Stimulated activated CD8-positive, alpha-beta memory T cell treated with anti-CD3 and anti-CD28 coated beads, Interleukin-12 subunit alpha, Interleukin-12 subunit beta, amount 100 ng/mL, for 4 hours (primary cell): ENCODE data around the gene C21orf91.
A peak's percentile ranks its signal among the peaks of the same experiment; 100 is the strongest.

Experiments used
- DNase-seq: peaks from one replicate; pipeline ENCODE4 v3.0.0-alpha.2; 2020; ENCODE audit warnings: low read depth

The C21orf91 gene

DNA sequence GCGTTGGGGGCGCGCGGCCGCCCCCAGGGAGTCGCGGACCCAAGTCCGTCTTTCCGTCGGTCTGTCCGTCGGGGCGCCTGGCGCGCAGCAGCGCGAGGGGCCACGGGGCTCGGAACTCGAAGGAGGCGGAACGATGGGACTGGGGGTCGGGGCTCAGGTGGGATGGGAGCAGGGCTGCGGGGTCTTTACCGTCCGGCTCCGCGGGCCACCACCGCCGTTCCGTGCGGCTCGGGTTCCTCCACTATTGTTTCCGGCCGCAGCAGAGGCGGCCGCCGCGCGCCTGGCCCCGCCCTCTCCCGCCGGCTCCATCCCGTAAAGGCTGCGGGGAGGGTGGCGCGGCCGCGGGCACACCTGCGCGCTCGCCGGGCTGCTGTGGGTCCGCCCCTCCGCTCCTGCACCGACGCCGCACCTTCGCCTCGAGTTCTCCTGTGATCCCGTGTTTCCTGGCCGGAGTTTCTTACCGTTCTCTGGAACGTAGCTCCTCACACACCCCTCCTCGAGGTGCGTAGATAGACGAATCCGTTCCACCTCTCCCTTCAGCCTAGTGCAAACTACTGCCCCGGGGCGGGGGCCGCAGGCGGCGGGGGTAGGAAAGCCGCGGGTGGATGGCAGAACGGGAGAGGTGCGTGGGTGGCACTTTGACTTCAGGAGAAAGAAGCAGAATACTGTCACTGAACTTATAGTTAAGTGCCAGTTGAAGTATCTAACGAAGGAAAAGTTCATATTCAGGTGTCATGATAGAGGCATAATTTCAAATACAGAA is at the start of gene C21orf91:
Gene C21orf91, minus strand, starts transcription at position 243 of the 763 bp plus-strand sequence. CDS start 1,038 bp downstream, outside the sequence.
- DNase-seq: peak; percentile 82

DNA sequence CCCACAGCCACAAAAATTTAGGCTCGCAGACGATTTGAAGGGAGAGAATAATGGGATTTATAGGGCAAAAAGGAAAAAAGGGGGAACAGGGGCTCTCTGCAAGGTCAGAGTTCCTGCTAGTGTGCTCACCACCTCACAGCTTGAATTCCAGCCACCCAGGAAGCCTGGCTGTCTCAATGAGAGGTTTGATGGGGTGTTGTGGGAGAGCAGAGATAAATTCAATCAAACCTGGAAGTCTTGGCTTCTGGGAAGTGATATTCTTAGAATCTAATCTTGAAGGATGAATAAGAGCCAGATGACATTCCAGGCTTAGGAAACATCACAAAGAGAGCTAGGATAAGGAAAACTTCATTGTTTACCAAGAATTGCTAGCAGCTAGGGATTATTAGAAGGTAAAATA is 47.4 kb upstream of the C21orf91 start:
- DNase-seq: no peak

DNA sequence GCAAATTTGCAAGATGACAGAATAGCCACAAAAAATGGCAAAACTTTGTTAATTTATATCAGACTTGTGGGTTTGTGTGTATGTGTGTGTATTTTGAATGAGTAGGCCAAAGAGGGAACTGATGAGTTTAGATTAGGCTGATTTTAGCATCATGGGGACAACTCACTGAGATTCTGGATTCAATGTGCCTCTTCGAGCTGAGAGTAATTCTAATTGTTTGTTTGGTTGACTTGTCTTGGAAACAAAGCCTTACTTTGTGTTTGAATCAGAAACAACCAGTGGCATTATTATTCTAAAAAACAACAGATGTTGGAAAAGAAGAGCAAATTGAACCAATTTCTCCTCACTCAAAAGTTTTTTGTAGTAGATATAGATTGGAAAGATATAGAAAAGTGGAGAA is 40.5 kb upstream of the C21orf91 start:
- no peak for DNase-seq

DNA sequence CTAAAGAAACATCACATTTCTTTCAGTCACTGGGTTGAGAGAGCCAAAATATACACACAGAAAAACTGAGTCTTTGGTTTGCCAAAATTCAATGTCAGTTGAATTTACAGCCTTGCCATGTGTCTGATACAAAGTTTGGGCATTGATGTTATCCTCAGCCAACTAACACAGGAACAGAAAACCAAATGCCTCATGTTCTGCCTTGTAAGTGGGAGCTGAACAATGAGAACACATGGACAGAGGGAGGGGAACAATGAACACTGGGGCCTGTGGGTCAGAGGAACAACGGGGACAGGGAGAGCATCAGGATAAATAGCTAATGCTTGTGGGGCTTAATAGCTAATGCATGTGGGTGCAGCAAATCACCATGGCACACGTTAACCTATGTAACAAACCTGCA is 39.6 kb upstream of the C21orf91 start:
- DNase-seq: no peak

DNA sequence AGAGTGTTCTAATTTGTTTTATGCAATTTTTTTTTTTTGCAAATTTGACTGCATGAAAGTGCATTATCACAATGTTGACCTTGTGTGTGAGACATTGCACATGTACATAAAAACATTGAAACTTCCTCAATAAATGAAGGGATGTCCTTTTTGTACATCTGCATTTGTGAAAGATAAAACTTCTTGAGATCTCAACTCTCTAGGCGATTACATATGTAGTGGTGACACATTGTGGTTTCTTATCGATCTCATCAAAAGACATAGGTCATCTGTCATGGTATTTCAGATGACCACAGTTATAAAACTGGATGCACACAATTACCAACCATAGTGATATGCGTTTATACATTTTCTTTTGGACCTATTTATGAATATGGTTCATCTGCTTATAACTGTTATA is 35.6 kb upstream of the C21orf91 start:
- no peak for DNase-seq

DNA sequence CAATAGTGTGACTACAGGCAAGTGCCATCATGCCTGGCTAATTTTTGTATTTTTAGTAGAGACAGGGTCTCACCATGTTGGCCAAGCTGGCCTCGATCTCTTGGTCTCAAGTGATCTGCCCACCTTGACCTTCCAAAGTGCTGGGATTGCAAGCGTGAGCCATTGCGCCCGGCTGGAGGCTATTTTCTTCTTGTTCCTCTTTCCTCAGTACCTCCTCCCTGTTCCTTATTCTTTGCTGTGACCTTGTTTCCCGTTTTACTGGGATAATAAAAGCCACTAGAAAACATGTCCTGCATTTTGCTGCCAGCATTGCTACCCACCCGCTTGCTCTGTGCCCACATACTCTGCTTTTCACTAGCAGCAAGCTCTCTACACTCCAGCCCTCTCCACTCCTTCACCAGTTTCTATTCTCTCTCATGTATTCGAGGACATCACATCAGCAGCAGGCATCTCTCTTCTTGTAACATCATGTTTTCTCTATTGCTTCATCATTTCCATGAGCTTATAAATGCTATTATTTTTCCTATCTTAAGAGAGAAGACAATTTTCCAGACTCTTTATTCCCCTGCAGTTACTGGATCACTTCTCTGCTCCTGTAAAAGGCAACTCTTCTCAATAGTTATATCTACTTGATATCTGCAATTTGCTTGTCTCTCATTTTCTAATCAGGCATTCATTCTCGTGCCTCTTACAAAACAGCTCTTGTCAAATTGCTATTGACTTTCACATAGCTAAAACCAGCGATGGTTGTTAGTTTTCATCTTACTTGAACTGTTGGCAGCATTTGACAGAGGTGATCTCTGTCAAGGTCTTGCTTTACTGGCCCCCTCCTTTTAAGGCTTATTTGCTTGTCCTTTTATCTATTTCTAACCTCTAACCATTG is 34.5 kb upstream of the C21orf91 start:
- no peak for DNase-seq

DNA sequence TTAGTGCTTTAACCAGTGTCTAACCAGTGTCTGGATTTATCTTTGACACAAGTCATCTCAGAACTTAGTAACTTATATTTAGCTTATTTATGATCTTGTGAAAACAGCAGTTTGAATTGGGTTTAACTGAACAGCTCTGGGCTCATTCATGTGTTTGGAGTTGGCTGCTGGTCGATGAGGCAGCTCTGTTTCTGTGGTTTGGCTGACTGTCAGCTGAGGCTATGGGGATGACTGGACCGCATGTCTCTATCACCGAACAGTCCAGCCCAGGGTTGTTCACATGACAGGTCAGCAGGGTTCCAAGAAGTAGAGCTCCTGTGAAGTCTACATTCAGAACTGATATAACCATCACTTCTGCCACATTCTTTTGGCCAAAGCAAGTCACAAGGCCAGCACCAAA is 29.1 kb upstream of the C21orf91 start:
- DNase-seq: no peak

DNA sequence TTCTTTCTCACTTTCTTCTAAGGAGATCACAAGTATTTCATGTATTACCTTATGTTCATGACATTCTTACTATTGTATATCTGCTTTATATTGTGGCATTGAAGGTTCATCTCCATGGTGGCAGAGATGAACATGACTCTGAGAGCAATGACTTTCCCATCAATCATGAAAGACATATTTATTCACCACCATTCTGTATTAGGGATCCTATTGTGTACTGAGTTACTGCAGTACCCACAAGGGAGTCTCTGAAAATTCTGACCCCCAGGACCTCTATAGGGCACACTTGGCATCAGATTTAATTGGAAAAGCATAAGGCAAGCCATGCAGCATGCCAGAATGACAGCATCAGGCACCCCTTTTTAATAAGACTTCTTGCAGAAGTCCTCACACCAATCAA is 21.9 kb upstream of the C21orf91 start:
- DNase-seq: no peak

DNA sequence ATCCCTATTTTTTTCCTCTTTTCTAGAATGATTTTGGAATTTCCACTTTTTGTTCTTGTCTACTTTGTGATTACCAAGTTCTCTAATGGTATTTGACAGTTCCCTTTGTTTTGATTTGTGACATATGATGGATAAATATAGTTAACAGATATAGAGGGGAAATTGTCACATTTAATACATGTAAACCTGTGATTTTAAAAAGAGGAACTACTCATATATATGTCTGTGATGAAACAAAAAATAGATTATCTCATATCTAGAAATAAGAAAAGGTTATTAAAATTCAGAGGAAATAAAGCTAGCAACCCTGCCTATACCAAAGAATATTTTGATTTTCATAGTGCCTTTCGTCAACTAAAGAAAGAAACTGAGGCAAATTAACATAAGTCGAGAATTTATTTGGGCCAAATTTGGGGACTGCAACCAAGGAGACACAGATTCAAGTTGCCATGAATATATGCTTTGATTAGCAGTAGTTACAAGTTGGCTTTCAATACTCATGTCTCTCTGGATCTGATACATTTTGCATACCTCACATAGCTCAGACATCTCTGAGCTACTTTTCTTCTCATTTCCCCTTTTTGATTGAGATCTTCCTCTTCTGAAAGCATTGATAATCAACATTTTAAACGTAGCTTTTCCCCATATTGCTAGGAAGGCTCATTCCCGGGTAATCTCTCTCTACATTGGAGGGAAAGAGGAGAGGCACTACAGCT is 15.6 kb upstream of the C21orf91 start:
- DNase-seq: no peak

DNA sequence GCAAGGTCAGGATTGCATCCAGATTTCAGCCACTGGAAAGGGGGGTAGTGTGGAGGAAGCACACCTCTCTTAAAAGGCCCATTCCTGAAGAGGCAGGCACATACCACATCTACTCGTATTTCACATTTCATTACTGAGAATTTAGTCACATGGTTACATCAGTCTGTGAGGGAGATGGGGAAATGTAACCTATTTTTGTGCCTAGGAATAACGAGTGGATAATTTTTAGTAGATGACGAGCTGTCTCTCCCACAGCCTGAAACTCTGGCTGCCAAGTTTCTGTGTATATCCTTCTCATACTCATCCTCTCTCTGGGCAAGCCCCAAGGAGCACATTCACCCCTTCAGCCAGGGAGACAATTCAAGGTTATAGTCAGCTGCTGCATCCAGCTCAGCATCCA is 10.3 kb upstream of the C21orf91 start:
- DNase-seq: no peak

DNA sequence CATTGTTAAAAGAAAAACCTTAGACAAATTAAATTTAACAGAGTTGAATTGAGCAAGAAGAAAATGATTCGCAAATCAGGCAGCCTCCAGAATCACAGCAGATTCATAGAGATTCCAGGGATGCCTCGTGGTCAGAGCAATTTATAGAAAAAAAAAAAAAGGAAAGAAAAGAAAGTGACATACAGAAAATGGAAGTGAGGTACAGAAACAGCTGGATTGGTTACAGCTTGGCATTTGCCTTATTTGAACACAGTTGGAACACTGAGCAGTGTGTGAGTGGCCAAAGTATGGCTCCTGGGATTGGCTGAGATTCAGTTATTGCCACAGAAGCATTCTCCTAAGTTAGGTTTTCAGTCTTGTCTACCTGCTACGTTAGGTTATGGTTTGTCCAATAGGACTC is 9.1 kb upstream of the C21orf91 start:
- DNase-seq: no peak

DNA sequence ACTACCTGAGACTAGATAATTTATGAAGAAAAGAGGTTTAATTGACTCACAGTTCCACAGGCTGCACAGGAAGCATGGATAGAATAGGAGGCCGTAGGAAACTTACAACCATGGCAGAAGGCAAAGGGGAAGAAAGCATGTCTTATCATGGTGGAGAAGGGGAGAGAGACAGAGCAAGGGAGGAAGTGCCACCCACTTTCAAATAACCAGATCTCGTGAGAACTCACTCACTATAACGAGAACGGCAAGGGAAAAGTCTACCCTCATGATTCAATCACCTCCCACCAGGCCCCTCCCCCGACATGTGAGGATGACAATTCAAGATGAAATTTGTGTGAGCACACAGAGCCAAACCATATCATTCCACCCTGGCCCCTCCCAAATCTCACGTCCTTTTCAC is 4.7 kb upstream of the C21orf91 start:
- no peak for DNase-seq

DNA sequence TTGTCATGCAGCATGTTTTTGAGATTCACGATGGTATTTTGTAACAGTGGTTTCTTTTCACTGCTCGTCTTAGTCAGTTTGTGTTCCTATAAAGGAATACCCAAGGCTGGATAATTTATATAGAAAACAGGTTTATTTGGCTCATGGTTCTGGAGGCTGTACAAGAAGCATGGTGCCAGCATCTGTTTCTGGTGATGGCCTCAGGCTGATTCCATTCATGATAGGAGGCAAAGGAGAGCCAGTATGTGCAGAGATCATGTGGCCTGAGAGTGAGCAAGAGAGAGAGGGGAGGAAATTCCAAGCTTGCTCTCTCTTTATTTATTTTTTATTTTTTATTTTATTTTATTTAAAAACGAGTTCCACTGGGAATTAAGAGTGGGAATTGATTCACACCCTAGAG is 2.0 kb upstream of the C21orf91 start:
- DNase-seq: no peak

DNA sequence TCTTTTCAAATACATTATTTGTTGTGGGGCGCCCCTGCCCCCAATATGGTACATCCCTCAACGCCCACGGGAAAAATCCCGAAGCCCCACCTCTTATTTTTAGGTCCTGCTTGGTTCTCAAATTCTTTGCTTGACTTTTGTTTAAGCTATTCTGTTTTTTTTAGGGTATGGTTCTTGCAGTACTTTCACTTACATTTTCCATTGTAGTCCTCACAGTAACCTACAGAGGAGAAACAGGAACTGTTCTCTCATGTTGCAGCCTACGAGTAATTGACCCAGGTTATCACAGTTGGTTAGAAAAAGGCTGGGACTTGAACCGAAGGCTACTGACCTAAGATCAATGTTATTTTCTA is 697 bp upstream of the C21orf91 start:
- DNase-seq: no peak

DNA sequence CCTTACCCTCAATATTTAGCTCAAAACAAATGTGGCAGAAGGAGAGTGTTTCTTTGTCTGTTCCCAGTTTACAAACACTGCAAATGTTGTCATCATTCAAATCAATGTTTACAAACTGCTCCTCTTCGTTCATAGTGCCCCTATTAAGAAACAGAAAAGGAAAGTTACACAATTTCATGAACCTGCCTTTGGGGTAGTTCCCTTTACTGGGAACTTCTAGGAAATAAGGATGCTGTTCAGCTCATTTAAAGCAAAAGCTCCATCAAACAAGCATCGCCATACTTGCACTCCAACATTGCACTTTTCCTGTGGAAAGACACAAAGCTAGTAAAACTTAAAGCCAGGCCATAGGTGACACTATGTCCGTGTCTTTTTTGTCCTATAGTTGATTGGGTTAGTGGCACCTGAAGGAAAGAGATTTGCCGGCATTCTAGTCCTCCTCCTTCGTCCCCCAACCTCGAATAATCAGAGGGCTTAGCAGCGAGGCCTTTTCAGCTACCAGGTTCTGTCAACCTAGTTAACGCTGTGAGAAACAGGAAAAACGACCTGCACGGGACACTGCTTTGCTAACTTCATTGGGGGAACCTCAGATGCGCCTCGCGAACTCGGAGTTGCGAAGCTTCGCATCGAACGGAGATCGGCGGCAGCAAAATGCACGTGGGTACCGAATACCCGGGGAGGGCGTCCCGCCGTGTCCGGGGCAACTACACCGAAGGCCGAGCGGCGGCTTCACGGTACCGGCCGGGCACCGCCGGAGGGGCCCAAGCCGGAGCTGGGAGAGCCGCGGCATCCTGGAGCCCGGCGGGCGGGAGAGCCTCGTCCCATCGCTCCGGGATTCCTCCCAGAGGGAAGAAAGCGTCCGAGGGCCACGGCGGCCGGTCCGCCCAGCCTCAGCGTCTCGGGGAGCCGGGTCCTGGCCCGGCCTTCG is 706 bp downstream of the C21orf91 start:
- DNase-seq: peak; percentile 11

DNA sequence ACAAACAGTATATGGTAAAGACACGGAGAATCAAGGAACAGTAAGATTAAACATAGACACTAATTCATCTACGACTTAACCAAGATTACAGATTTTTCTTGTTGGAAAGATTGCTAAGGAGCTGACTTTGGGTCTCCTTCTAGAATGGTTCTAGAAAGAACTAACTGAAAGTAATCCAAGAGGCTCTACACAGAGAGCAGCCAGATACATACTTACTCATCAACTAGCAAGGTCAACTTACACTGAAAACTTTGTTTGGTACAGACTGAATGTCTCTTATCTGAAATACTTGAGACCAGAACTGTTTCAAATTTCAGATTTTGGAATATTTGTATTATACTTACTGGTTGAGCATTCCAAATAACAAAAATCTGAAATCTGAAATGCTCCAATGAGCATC is 5.8 kb downstream of the C21orf91 start:
- DNase-seq: no peak

DNA sequence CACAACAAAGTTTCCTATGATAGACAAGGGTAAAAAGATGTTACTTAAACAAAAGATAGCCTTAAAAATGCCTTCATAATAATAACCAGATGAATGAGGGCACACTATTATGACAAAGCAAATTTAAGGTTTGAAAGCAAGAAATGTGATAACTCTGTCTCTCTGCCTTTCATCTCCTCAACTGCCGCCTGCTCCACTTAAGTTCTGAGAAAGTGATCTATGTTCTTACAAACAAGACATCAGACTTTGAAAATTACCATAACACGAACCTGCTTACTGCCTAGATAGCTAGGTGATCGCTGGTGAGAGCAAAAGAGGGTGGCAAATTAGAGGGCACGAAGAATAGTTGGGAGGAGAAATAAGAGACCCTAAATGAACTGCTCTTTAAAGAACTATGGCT is 13.2 kb downstream of the C21orf91 start:
- DNase-seq: no peak

DNA sequence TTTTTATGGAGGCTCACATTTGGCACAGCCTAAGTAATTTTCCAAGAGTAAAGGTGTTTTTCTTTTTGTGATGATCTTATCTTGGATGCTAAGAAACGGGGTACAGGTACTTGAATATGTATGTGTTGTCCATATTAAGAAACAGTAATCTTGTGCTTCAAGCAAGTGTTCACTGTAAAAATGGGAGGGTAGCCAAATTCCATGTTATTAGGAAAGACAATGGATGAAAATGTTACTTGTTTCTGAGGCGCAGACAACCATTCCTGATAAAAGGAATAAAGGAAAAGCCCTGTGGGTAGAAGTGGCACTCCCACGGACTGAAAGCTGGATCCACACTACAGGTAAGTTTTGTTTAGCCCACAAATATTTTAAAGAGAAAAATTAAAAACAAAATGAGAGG is 15.6 kb downstream of the C21orf91 start:
- no peak for DNase-seq

DNA sequence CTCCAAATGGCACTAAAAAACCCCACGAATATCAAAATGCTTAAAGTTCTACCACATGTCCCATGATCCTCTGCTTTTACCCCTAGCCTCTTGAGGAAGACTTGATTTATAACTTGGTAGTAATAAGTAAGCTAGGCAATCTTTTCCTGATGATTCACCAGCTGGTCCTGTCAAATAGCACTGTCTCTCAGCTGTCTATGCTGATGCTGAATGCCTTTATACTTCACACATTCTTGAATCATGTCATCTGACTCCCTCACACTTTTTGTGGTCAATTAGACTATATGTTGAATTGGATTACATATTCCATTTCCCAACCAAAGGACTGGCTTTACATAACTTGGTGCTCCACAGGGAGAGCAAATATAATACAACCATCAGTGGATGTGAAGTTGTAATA is 16.6 kb downstream of the C21orf91 start:
- no peak for DNase-seq

DNA sequence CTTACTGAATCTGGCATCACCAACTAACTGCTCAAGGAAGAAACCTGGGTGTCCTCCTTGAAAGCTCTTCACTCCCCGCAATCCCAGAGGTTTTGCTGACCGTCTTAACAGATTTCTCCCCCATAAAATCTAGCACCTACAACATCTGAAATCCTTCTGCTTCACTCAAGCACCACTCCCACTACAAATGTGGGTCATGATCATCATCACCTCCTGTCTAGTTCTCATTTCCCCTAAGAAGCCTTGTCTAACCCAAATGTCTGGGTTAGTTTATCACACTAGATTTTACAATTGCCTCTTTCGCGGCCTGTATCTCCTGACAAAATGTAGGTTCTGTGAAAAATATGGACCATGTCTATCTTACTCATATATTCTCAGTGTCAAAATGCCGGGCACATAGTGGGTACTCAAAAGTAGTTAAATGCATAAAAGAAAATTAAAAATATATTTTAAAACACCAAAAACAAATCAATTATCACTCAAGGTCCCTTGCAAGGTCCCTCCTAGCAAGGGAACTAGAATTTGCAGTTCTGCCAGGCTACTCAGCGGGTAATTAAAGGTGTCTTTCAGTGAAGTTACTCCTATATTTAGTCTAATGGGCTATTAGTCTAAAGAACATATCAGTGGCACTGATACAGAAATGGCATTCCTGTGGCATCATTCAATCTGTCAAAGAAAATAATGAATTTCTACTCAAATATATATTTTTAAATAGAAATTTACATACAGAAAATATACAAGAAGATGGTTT is 19.6 kb downstream of the C21orf91 start:
- DNase-seq: no peak

DNA sequence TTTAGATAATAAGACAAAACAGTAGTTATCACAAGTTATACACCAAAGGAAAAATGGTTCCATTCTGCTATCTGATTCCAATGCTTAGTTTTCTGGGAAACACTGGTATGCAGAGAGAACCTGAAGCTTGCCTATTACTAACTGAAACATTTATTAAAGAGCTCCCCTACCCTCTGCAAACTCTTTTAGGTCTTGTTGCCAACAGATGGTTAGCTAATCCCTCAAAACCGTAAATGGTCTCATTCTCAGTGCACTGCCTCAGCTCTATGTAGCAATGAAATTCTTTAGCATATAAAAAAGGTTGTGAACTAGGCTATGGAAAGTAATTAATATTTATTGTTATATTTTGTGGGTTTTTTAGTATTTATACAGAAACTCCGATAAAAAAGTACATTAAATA is 20.4 kb downstream of the C21orf91 start:
- DNase-seq: no peak
